NT2/D1 (cell line): Measurements from ENCODE around the gene CHIC2.

Source experiments
- DNase-seq: peaks from one replicate; pipeline ENCODE4 v3.0.0-alpha.2; 2011; ENCODE audit warnings: low read depth, low spot score
- H3K27me3 ChIP-seq: 2 replicates; pipeline ENCODE4 v1.6.0; 2011; ENCODE audit warnings: mild to moderate bottlenecking; ENCODE audit not compliant: insufficient read length, insufficient read depth
- H3K36me3 ChIP-seq: 2 replicates; pipeline ENCODE4 v1.6.1; 2011; ENCODE audit warnings: mild to moderate bottlenecking, low read length, mixed read lengths; ENCODE audit not compliant: insufficient read depth, insufficient read length
- H3K4me1 ChIP-seq: 2 replicates; pipeline ENCODE4 v1.5.1; 2011; ENCODE audit not compliant: insufficient read depth, insufficient read length
- H3K4me3 ChIP-seq: 2 replicates; pipeline ENCODE4 v1.5.1; 2011; ENCODE audit warnings: low read depth; ENCODE audit not compliant: insufficient read length
- H3K9ac ChIP-seq: 2 replicates; pipeline ENCODE4 v1.6.0; 2011; ENCODE audit warnings: low read depth; ENCODE audit not compliant: insufficient read length
- H3K9me3 ChIP-seq: 2 replicates; pipeline ENCODE4 v1.5.1; 2011; ENCODE audit warnings: mild to moderate bottlenecking, low read length; ENCODE audit not compliant: insufficient read depth
- SUZ12 ChIP-seq: IDR thresholded peaks from 2 replicates; pipeline ENCODE4 v1.6.1; 2011; ENCODE audit not compliant: insufficient read length, insufficient read depth; ENCODE audit errors: extremely low read depth
- YY1 ChIP-seq: IDR thresholded peaks from 2 replicates; pipeline ENCODE4 v1.6.1; 2011; ENCODE audit not compliant: insufficient read length, insufficient read depth
- ZNF274 ChIP-seq: IDR thresholded peaks from 2 replicates; pipeline ENCODE4 v1.6.1; 2011; ENCODE audit warnings: mild to moderate bottlenecking, low read depth, low read length

The CHIC2 gene

GRCh38 chr4:54097152-54097551 lies 32.7 kb upstream of the CHIC2 start:
- Histone ChIP-seq H3K27me3 (peaks cover 100% of the 10 kb centered on the region), H3K4me1 (peaks cover 5% of the 10 kb centered on the region)
- no peak for TF ChIP-seq YY1
- TF ChIP-seq ZNF274 = no peak
- TF ChIP-seq SUZ12 = no peak

GRCh38 chr4:54096295-54096962 lies 32.0 kb upstream of the CHIC2 start:
- H3K4me3 ChIP-seq = no peak overlapping the region
- TF ChIP-seq YY1 = no peak
- no peaks in the 10 kb centered on the region for H3K36me3 ChIP-seq
- no peak for DNase-seq
- peaks cover 100% of the 10 kb centered on the region for H3K27me3 ChIP-seq
- no peak overlapping the region for H3K9ac ChIP-seq
- H3K9me3 ChIP-seq = no peaks in the 10 kb centered on the region
- peaks cover 5% of the 10 kb centered on the region for H3K4me1 ChIP-seq

More at GRCh38 chr4:54097152-54097551, 32.7 kb upstream of the CHIC2 start:
- Histone ChIP-seq H3K36me3 (no peaks in the 10 kb centered on the region), H3K4me3 (no peak overlapping the region), H3K9ac (no peak overlapping the region), H3K9me3 (no peaks in the 10 kb centered on the region)
- DNase-seq = no peak

GRCh38 chr4:54095110-54095825 lies 30.9 kb upstream of the CHIC2 start:
- TF ChIP-seq ZNF274 = no peak
- no peak for TF ChIP-seq SUZ12
- no peak for TF ChIP-seq YY1
- Histone ChIP-seq H3K9ac (no peak overlapping the region), H3K36me3 (no peaks in the 10 kb centered on the region), H3K9me3 (no peaks in the 10 kb centered on the region), H3K4me1 (peaks cover 5% of the 10 kb centered on the region), H3K4me3 (no peak overlapping the region), H3K27me3 (peaks cover 100% of the 10 kb centered on the region)
- no peak for DNase-seq

GRCh38 chr4:54094451-54094850 lies 30.0 kb upstream of the CHIC2 start:
- H3K36me3 ChIP-seq = no peaks in the 10 kb centered on the region
- peaks cover 5% of the 10 kb centered on the region for H3K4me1 ChIP-seq
- no peak overlapping the region for H3K9ac ChIP-seq
- no peak for TF ChIP-seq ZNF274
- no peak for TF ChIP-seq YY1
- no peak overlapping the region for H3K4me3 ChIP-seq
- DNase-seq = no peak
- no peaks in the 10 kb centered on the region for H3K9me3 ChIP-seq
- H3K27me3 ChIP-seq = peaks cover 92% of the 10 kb centered on the region

GRCh38 chr4:54093324-54094240 lies 29.2 kb upstream of the CHIC2 start:
- Histone ChIP-seq H3K9ac (no peak overlapping the region), H3K36me3 (no peaks in the 10 kb centered on the region), H3K9me3 (no peaks in the 10 kb centered on the region), H3K27me3 (peaks cover 87% of the 10 kb centered on the region), H3K4me1 (peaks cover 5% of the 10 kb centered on the region), H3K4me3 (no peak overlapping the region)
- no peak for DNase-seq
- peak; percentile 59 for TF ChIP-seq SUZ12
- TF ChIP-seq YY1 = no peak
- TF ChIP-seq ZNF274 = no peak

GRCh38 chr4:54092405-54093323 lies 28.3 kb upstream of the CHIC2 start:
- TF ChIP-seq SUZ12 = no peak
- no peak for TF ChIP-seq ZNF274
- no peak for TF ChIP-seq YY1
- Histone ChIP-seq H3K9ac (no peak overlapping the region), H3K27me3 (peaks cover 80% of the 10 kb centered on the region), H3K36me3 (no peaks in the 10 kb centered on the region), H3K4me1 (peaks cover 5% of the 10 kb centered on the region), H3K9me3 (no peaks in the 10 kb centered on the region), H3K4me3 (peak overlapping the region; percentile 19)
- no peak for DNase-seq
